HepG2 (cell line): ENCODE results near the gene LAMB4. TPM values are rescaled to one million over a fixed set of nuclear protein-coding genes. Genes with fewer than 3 reads are reported as not detected.

ENCODE experiments used
- ATAC-seq: fragments of 200-7000 bp; cut with Tn5 transposase; 3 replicates; pipeline ENCODE4 v1.9.1; 2020; ENCODE audit warnings: mild to moderate bottlenecking, moderate library complexity
- BruUV-seq: library from RNA; stranded (reverse); fragments of 400-500 nt; replicated peaks from 2 replicates; lab custom pipeline; 2021; lab: Mats Ljungman, UMichigan
- CTCF ChIA-PET: fragments of 300-600 bp; formaldehyde crosslinking; extraction: SDS; loops from one replicate; lab custom pipeline; 2021; ENCODE audit warnings: low total read pairs, inconsistent platforms, low intra/inter-chr PET ratio; lab: Yijun Ruan, JAX
- POLR2A ChIA-PET: fragments of 350-600 bp; sonication (Branson Sonifier 250); formaldehyde crosslinking; loops from one replicate; lab custom pipeline; 2020; ENCODE audit warnings: antibody characterized with exemption, inconsistent platforms; lab: Yijun Ruan, JAX
- DNase-seq: peaks from one replicate; pipeline ENCODE4 v3.0.0-alpha.2; 2015; ENCODE audit warnings: low spot score
- FAIRE-seq: peaks from 3 replicates; lab custom pipeline; 2011; peaks lifted over from hg19 to GRCh38; lab: Jason Lieb, UNC
- H2AFZ ChIP-seq: one replicate; pipeline ENCODE4 v1.6.1; 2011; ENCODE audit warnings: low read length, inconsistent platforms
- H3K27ac ChIP-seq: fragments of 300-600 bp; 3 replicates; pipeline ENCODE4 v1.8.0; 2011; ENCODE audit warnings: mixed run types, mild to moderate bottlenecking, mixed read lengths, low read length, inconsistent platforms; ENCODE audit not compliant: insufficient read depth; ENCODE audit errors: extremely low read length
- H3K27me3 ChIP-seq, 2 experiments: fragments of 200-600 bp in 1 of 2; 2 replicates in 1 of 2; 3 replicates in 1 of 2; pipeline versions ENCODE4 v1.6.0 to v1.8.0; 2011; ENCODE audit warnings: low read length in 2 of 2, mild to moderate bottlenecking in 2 of 2, moderate library complexity in 2 of 2, inconsistent platforms in 1 of 2; ENCODE audit not compliant: insufficient read depth in 2 of 2, control insufficient read depth in 1 of 2
- H3K36me3 ChIP-seq, 2 experiments: fragments of 200-600 bp in 1 of 2; replicated peaks in 1 of 2; 2 replicates in 1 of 2; 3 replicates in 1 of 2; pipeline versions ENCODE4 v1.5.1 to v1.8.0; 2011; ENCODE audit warnings: low read length in 2 of 2, inconsistent platforms in 1 of 2; ENCODE audit not compliant: insufficient read depth in 2 of 2, control insufficient read depth in 1 of 2
- H3K4me1 ChIP-seq: 2 replicates; pipeline ENCODE4 v1.5.1; 2012; ENCODE audit warnings: low read length, inconsistent platforms; ENCODE audit not compliant: insufficient read depth
- H3K4me2 ChIP-seq: 2 replicates; pipeline ENCODE4 v1.6.0; 2011; ENCODE audit warnings: low read depth, low read length, inconsistent platforms
- H3K4me3 ChIP-seq, 3 experiments: fragments of 200-600 bp in 1 of 3; sonication (generic), shearing (Covaris generic) in 1 of 3; replicated peaks in 1 of 3; 2 replicates each; pipeline ENCODE4 v1.5.1; 2011 to 2016; ENCODE audit warnings: low read length in 3 of 3, inconsistent platforms in 2 of 3, low read depth in 2 of 3, mild to moderate bottlenecking in 2 of 3, control low read depth in 1 of 3, mixed read lengths in 1 of 3; ENCODE audit not compliant: insufficient read depth in 1 of 3
- H3K79me2 ChIP-seq: one replicate; pipeline ENCODE4 v1.6.1; 2011; ENCODE audit warnings: low read length, inconsistent platforms; ENCODE audit not compliant: insufficient read depth
- H3K9ac ChIP-seq: 2 replicates; pipeline ENCODE4 v1.6.0; 2011; ENCODE audit warnings: mild to moderate bottlenecking, low read depth, low read length, inconsistent platforms; ENCODE audit not compliant: insufficient read depth
- H3K9me3 ChIP-seq: 2 replicates; pipeline ENCODE4 v1.5.1; 2012; ENCODE audit warnings: mild to moderate bottlenecking, low read length
- H4K20me1 ChIP-seq: 2 replicates; pipeline ENCODE4 v1.6.0; 2011; ENCODE audit warnings: inconsistent platforms, mild to moderate bottlenecking, low read length, moderate library complexity; ENCODE audit not compliant: insufficient read depth
- IKZF5 ChIP-seq: IDR thresholded peaks from 2 replicates; pipeline ENCODE4 v1.6.1; 2018; ENCODE audit warnings: missing genetic modification reagents, mild to moderate bottlenecking, missing compliant biosample characterization
- ISL2 ChIP-seq: sonication (generic); formaldehyde crosslinking; IDR thresholded peaks from 2 replicates; pipeline ENCODE4 v1.5.0; 2020; ENCODE audit warnings: missing genetic modification reagents
- LRRFIP1 ChIP-seq: sonication (generic); formaldehyde crosslinking; conservative IDR thresholded peaks from 2 replicates; pipeline ENCODE4 v1.4.0; 2020; ENCODE audit warnings: missing genetic modification reagents
- MTF2 ChIP-seq: sonication (generic); formaldehyde crosslinking; IDR thresholded peaks from 2 replicates; pipeline ENCODE4 v1.5.0; 2020; ENCODE audit warnings: missing genetic modification reagents, borderline replicate concordance
- RARA ChIP-seq: IDR thresholded peaks from 2 replicates; pipeline ENCODE4 v1.6.1; 2016; ENCODE audit warnings: missing genetic modification reagents, missing compliant biosample characterization
- REST ChIP-seq, 2 experiments: IDR thresholded peaks; 2 replicates each; pipeline ENCODE4 v1.6.1; 2011 to 2012; ENCODE audit warnings: low read length in 2 of 2, borderline replicate concordance in 1 of 2, low read depth in 1 of 2, mild to moderate bottlenecking in 1 of 2, moderate library complexity in 1 of 2
- ZNF564 ChIP-seq: sonication (generic); formaldehyde crosslinking; IDR thresholded peaks from 2 replicates; pipeline ENCODE4 v1.8.1; 2023; ENCODE audit warnings: mild to moderate bottlenecking, missing genetic modification reagents
- ZNF609 ChIP-seq: sonication (generic); formaldehyde crosslinking; IDR thresholded peaks from 2 replicates; pipeline ENCODE4 v1.4.0; 2020; ENCODE audit warnings: mild to moderate bottlenecking, missing genetic modification reagents, borderline replicate concordance
- ZNF761 ChIP-seq: sonication (generic); formaldehyde crosslinking; conservative IDR thresholded peaks from 2 replicates; pipeline ENCODE4 v1.4.0; 2020; ENCODE audit warnings: mild to moderate bottlenecking, missing genetic modification reagents
- WGBS: methylation state at CpG from one replicate; pipeline ENCODE4 v1.1.6; 2017; ENCODE audit warnings: low lambda C conversion rate; 5-methylcytosine and 5-hydroxymethylcytosine counted together
- in situ Hi-C: cut with HindIII; loops from 2 replicates; pipeline ENCODE4 v1.10.0; 2017; ENCODE audit warnings: low pct_unique_long_range_greater_than_20kb; ENCODE audit not compliant: extremely low pct_ligation_motif_present
- intact Hi-C: fragments of 100-400 bp; cut with micrococcal nuclease; formaldehyde crosslinking; loops from one replicate; pipeline ENCODE4 v1.10.0; 2022; ENCODE audit not compliant: unreplicated experiment
- polyA plus RNA-seq, 8 experiments: library from polyadenylated mRNA; depleted of rRNA in 3 of 8; stranded (reverse) in 7 of 8; unstranded in 1 of 8; fragments of >200 nt; fragmentation: Illumina TruSeq in 4 of 8; extraction: Trizol in 4 of 8; gene quantifications; 2 replicates each; pipeline versions ENCODE4 v1.2.1 to v1.2.3, GENCODE V29; 2011 to 2016; ENCODE audit warnings: low read depth in 4 of 8, missing spikeins in 1 of 8, mixed read lengths in 1 of 8; ENCODE audit not compliant: insufficient read depth in 1 of 8
- total RNA-seq, 5 experiments: library from RNA; depleted of rRNA; stranded (reverse); fragments of >200 nt; fragmentation: Illumina TruSeq; extraction: Trizol; gene quantifications; 2 replicates each; pipeline ENCODE4 v1.2.3, GENCODE V29; 2016; ENCODE audit warnings: low read depth in 1 of 5

The LAMB4 gene
- total and polyA plus RNA-seq, 2 of the 13 experiments (the other 11 are each of a cell fraction or from before 2014, with no cell fraction given): 0.05 TPM; not detected in 1

GRCh38 chr7:108034586-108034985 is 95.6 kb downstream of the LAMB4 start (continued):
- TF ChIP-seq ZNF609 (peak; percentile 72; the same call in 1 of the 2 replicates), ISL2 (CRISPR knock-in tag) (peak; percentile 87), IKZF5 (peak; percentile 39; the same call in 1 of the 2 replicates), MTF2 (CRISPR knock-in tag) (no peak), RARA (CRISPR knock-in tag) (peak; percentile 59)

- CTCF ChIA-PET: no interaction called here
- no peak for TF ChIP-seq LRRFIP1
- TF ChIP-seq REST (IDR thresholded peaks at IDR 0.05; ENCODE audit: borderline replicate concordance in 1 of 2, low read depth in 1 of 2, low read length in 2 of 2): no peak
- TF ChIP-seq ZNF761 (CRISPR knock-in tag): no peak
- TF ChIP-seq ZNF564 (CRISPR knock-in tag): no peak
Observed at GRCh38 chr7:108033776-108034497, 96.2 kb downstream of the LAMB4 start.

More at GRCh38 chr7:108033776-108034497, 96.2 kb downstream of the LAMB4 start:
- Histone ChIP-seq H3K27me3 (0 out of 5 replicates have a peak, but pooled peaks cover 0 to 6% of the 10 kb centered on the region in 2 experiments), H3K36me3 (no peaks in the 10 kb centered on the region), H3K4me2 (peak overlapping the region; percentile 64), H3K79me2 (no peaks in the 10 kb centered on the region), H3K27ac (peak overlapping the region; percentile 38), H2AFZ (no peak overlapping the region), H3K4me3 (peak overlapping the region in 1 of 3 experiments; percentile 4; a peak in 1 of 6 replicates), H4K20me1 (no peaks in the 10 kb centered on the region), H3K4me1 (peaks cover 53% of the 10 kb centered on the region), H3K9me3 (no peaks in the 10 kb centered on the region), H3K9ac (no peak overlapping the region)
- 83% methylated on average over 5 of the region's 5 CpGs for WGBS
- in situ Hi-C loops: no loop called here
- no TSS peak for BruUV-seq
- DNase-seq (no peak), FAIRE-seq (no peak), ATAC-seq (no peak)
- POLR2A ChIA-PET: interaction anchor here (0.9 to 1.0 kb wide), 2 partner anchors 31 to 38 kb away, joined by 3 to 4 read pairs; partner anchors contain the start of gene LAMB1
- intact Hi-C loops: no loop called here
